Measurements from ENCODE around the gene RGS19. TPM values are rescaled to one million over a fixed set of nuclear protein-coding genes. Genes with fewer than 3 reads are reported as not detected.

The RGS19 gene
- total RNA-seq, 1 donor from 2014 or later = 21.8 TPM

- TF ChIP-seq, protein P1, sequence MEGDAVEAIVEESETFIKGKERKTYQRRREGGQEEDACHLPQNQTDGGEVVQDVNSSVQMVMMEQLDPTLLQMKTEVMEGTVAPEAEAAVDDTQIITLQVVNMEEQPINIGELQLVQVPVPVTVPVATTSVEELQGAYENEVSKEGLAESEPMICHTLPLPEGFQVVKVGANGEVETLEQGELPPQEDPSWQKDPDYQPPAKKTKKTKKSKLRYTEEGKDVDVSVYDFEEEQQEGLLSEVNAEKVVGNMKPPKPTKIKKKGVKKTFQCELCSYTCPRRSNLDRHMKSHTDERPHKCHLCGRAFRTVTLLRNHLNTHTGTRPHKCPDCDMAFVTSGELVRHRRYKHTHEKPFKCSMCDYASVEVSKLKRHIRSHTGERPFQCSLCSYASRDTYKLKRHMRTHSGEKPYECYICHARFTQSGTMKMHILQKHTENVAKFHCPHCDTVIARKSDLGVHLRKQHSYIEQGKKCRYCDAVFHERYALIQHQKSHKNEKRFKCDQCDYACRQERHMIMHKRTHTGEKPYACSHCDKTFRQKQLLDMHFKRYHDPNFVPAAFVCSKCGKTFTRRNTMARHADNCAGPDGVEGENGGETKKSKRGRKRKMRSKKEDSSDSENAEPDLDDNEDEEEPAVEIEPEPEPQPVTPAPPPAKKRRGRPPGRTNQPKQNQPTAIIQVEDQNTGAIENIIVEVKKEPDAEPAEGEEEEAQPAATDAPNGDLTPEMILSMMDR (conservative IDR thresholded peaks at IDR 0.05; ENCODE audit: low read depth, low read length) = no peak
- no peak overlapping the region for H3K4me3 ChIP-seq (ENCODE audit: low read depth, low read length)
- DNase-seq (ENCODE audit: low read depth) = no peak
These were observed 32.7 kb upstream of the RGS19 start for GRCh38 chr20:64111841-64112641.

DNA sequence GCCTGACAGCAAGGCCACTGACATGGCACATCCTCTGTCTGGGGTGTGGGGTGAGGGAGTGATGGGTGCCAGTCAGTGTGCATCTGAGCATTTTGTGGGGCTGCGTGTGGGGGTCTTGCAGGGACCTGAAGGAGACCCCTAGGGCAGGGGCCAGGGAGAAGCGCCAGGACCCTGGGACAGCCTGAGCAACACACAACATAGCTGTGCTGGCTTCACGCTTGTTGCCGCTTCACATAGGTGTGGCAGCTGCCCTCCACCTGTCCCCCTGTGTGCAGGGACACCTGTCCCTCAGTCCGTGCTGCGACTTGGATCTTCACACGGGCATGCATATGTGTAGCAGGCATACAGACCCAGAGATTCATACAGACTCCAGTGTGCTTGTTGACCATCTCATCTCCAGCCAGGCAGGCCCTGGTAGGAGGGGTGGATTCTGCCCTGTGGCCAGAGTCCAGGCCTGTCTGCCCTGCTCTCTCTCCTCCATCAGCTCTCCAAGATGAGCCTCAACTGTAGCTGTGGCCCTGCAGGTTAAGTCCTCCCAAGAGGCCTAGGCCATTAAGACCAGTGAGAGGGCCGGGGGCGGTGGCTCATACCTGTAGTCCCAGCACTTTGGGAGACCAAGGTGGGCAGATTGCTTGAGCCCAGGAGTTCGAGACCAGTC is 31.2 kb upstream of the RGS19 start:
- H3K4me3 ChIP-seq (ENCODE audit: low read depth, low read length) = no peak overlapping the region
- DNase-seq (ENCODE audit: low read depth) = no peak
- TF ChIP-seq, protein P1 (conservative IDR thresholded peaks at IDR 0.05; ENCODE audit: low read depth, low read length) = no peak

- DNase-seq (ENCODE audit: low read depth) = no peak
- no peak overlapping the region for H3K4me3 ChIP-seq (ENCODE audit: low read depth, low read length)
- TF ChIP-seq, protein P1 (conservative IDR thresholded peaks at IDR 0.05; ENCODE audit: low read depth, low read length) = no peak
These were observed 30.6 kb upstream of the RGS19 start for GRCh38 chr20:64109831-64110391.

- DNase-seq (ENCODE audit: low read depth) = no peak
- TF ChIP-seq, protein P1 (conservative IDR thresholded peaks at IDR 0.05; ENCODE audit: low read depth, low read length) = no peak
These were observed 29.7 kb upstream of the RGS19 start for GRCh38 chr20:64108731-64109681.

GRCh38 chr20:64107736-64108457 is 28.6 kb upstream of the RGS19 start:
- H3K4me3 ChIP-seq (ENCODE audit: low read depth, low read length) = no peak overlapping the region
- TF ChIP-seq, protein P1 (conservative IDR thresholded peaks at IDR 0.05; ENCODE audit: low read depth, low read length) = no peak
- no peak for DNase-seq (ENCODE audit: low read depth)

More at GRCh38 chr20:64108731-64109681, 29.7 kb upstream of the RGS19 start:
- no peak overlapping the region for H3K4me3 ChIP-seq (ENCODE audit: low read depth, low read length)
